Gastrocnemius medialis (tissue), 4 donors: ENCODE measurements around the gene SLC1A5.

Source experiments
- CTCF ChIP-seq, 5 experiments: fragments of 450-650 bp in 3 of 5; fragments of 200-600 bp in 2 of 5; sonication (generic) in 2 of 5; IDR thresholded peaks in 4 of 5; conservative IDR thresholded peaks in 1 of 5; 1 replicate in 4 of 5; 2 replicates in 1 of 5; pipeline ENCODE4 v1.5.1; 2016 to 2019; ENCODE audit warnings: antibody characterized with exemption in 5 of 5, mild to moderate bottlenecking in 3 of 5, moderate library complexity in 3 of 5
- POLR2A ChIP-seq, 2 donors: fragments of 450-650 bp; IDR thresholded peaks; one replicate each; pipeline ENCODE4 v1.6.1; 2017; ENCODE audit warnings: antibody characterized with exemption in 2 of 2, mild to moderate bottlenecking in 2 of 2, moderate library complexity in 2 of 2

- TF ChIP-seq CTCF (IDR thresholded peaks at IDR 0.05 in 4 of 5, conservative IDR thresholded peaks at IDR 0.05 in 1 of 5) (no peak), POLR2A (IDR thresholded peaks at IDR 0.05) (no peak)
Observed at GRCh38 chr19:46789371-46789770, 977 bp upstream of the SLC1A5 start.
